ENCODE results near the gene OGDHL. TPM values are rescaled to one million over a fixed set of nuclear protein-coding genes. Genes with fewer than 3 reads are reported as not detected.
A peak's percentile ranks its signal among the peaks of the same experiment; 100 is the strongest.

Gene OGDHL
- total and polyA plus RNA-seq, 12 donors, result 1.4 to 31.9 (median 4.8) TPM

GRCh38 chr10:49749144-49749543 is 13.0 kb downstream of the OGDHL start:
- no peak for DNase-seq
- TF ChIP-seq POLR2A (IDR thresholded peaks at IDR 0.05), result no peak
- TF ChIP-seq CTCF (IDR thresholded peaks at IDR 0.05), result no peak
- Histone ChIP-seq H3K9me3 (replicated peaks in 1 of 3) (no peaks in the 10 kb centered on the region), H3K27me3 (no peaks in the 10 kb centered on the region), H3K4me3 (no peak overlapping the region), H3K4me1 (replicated peaks in 1 of 2) (no peaks in the 10 kb centered on the region), H3K27ac (no peak overlapping the region), H3K36me3 (replicated peaks in 1 of 2) (no peaks in the 10 kb centered on the region)
- WGBS, 4 donors, result 84 to 94% (median 91%) methylated on average over 2 of the region's 2 CpGs
- intact Hi-C loops (cut with DNase I), result no loop called here

- Histone ChIP-seq H3K4me3 (no peak overlapping the region), H3K9me3 (replicated peaks in 1 of 3) (no peaks in the 10 kb centered on the region), H3K27me3 (no peaks in the 10 kb centered on the region), H3K27ac (no peak overlapping the region), H3K36me3 (replicated peaks in 1 of 2) (no peaks in the 10 kb centered on the region), H3K4me1 (replicated peaks in 1 of 2) (no peaks in the 10 kb centered on the region)
- DNase-seq, result peak in 1 of 7 donors; percentile 43
- WGBS, 4 donors, result 68 to 79% (median 74%) methylated on average over 10 of the region's 10 CpGs
- intact Hi-C loops (cut with DNase I), result no loop called here
- no peak for TF ChIP-seq POLR2A (IDR thresholded peaks at IDR 0.05)
- no peak for TF ChIP-seq CTCF (IDR thresholded peaks at IDR 0.05)
These were observed 14.1 kb downstream of the OGDHL start for GRCh38 chr10:49748006-49748405.

- WGBS, 4 donors, result 72 to 100% (median 92%) methylated on average over 2 to 4 of the region's 4 CpGs
- DNase-seq, result peak in 1 of 7 donors; percentile 39
- TF ChIP-seq CTCF (IDR thresholded peaks at IDR 0.05) (no peak), POLR2A (IDR thresholded peaks at IDR 0.05) (no peak)
These were observed 14.8 kb downstream of the OGDHL start for GRCh38 chr10:49747303-49747646.

GRCh38 chr10:49746626-49747302 is 15.4 kb downstream of the OGDHL start:
- intact Hi-C loops (cut with DNase I), result no loop called here
- TF ChIP-seq POLR2A (IDR thresholded peaks at IDR 0.05), result no peak
- TF ChIP-seq CTCF (IDR thresholded peaks at IDR 0.05), result no peak
- WGBS, 4 donors, result 87 to 94% (median 91%) methylated on average over 12 to 20 of the region's 20 CpGs

More at GRCh38 chr10:49747303-49747646, 14.8 kb downstream of the OGDHL start:
- H3K27ac ChIP-seq, result no peak overlapping the region
- no peak overlapping the region for H3K4me3 ChIP-seq
- intact Hi-C loops (cut with DNase I), result no loop called here
- H3K9me3 ChIP-seq (replicated peaks in 1 of 3), result no peaks in the 10 kb centered on the region
- H3K36me3 ChIP-seq (replicated peaks in 1 of 2), result no peaks in the 10 kb centered on the region
- no peaks in the 10 kb centered on the region for H3K27me3 ChIP-seq
- H3K4me1 ChIP-seq (replicated peaks in 1 of 2), result no peaks in the 10 kb centered on the region

More at GRCh38 chr10:49746626-49747302, 15.4 kb downstream of the OGDHL start:
- H3K27me3 ChIP-seq, result no peaks in the 10 kb centered on the region
- peak in 2 of 7 donors; percentile 10 to 40 for DNase-seq
- no peaks in the 10 kb centered on the region for H3K9me3 ChIP-seq (replicated peaks in 1 of 3)
- H3K4me1 ChIP-seq (replicated peaks in 1 of 2), result no peaks in the 10 kb centered on the region
- no peak overlapping the region for H3K4me3 ChIP-seq
- no peaks in the 10 kb centered on the region for H3K36me3 ChIP-seq (replicated peaks in 1 of 2)
- no peak overlapping the region for H3K27ac ChIP-seq
